ENCODE results near the gene STX1B. TPM values are rescaled to one million over a fixed set of nuclear protein-coding genes. Genes with fewer than 3 reads are reported as not detected.
A peak's percentile ranks its signal among the peaks of the same experiment; 100 is the strongest.

STX1B gene
- total RNA-seq, 1 donor from 2014 or later = 0.41 TPM

- DNase-seq (ENCODE audit: extremely low read depth, low read depth, low spot score) = no peak
Observed at GRCh38 chr16:30980434-30980833, 30.0 kb downstream of the STX1B start.

GRCh38 chr16:30980023-30980371 lies 30.4 kb downstream of the STX1B start:
- DNase-seq (ENCODE audit: extremely low read depth, low read depth, low spot score) = no peak

GRCh38 chr16:30979170-30980022 lies 31.0 kb downstream of the STX1B start:
- no peak for DNase-seq (ENCODE audit: extremely low read depth, low read depth, low spot score)

- DNase-seq (ENCODE audit: extremely low read depth, low read depth, low spot score) = no peak
Observed at GRCh38 chr16:30977502-30977901, 32.9 kb downstream of the STX1B start.

GRCh38 chr16:30976486-30976885 lies 34.0 kb downstream of the STX1B start:
- DNase-seq (ENCODE audit: extremely low read depth, low read depth, low spot score) = no peak

GRCh38 chr16:30974348-30974747 lies 36.1 kb downstream of the STX1B start:
- DNase-seq (ENCODE audit: extremely low read depth, low read depth, low spot score) = no peak

- no peak for DNase-seq (ENCODE audit: extremely low read depth, low read depth, low spot score)
Observed at GRCh38 chr16:30972872-30973271, 37.6 kb downstream of the STX1B start.

GRCh38 chr16:30971298-30971697 lies 39.1 kb downstream of the STX1B start:
- no peak for DNase-seq (ENCODE audit: extremely low read depth, low read depth, low spot score)

GRCh38 chr16:30969246-30969842 lies 41.1 kb downstream of the STX1B start:
- no peak for DNase-seq (ENCODE audit: extremely low read depth, low read depth, low spot score)

- DNase-seq (ENCODE audit: extremely low read depth, low read depth, low spot score) = no peak
Observed at GRCh38 chr16:30967795-30968194, 42.6 kb downstream of the STX1B start.

GRCh38 chr16:30966033-30966619 lies 44.3 kb downstream of the STX1B start:
- no peak for DNase-seq (ENCODE audit: extremely low read depth, low read depth, low spot score)

GRCh38 chr16:30965436-30965835 lies 45.0 kb downstream of the STX1B start:
- no peak for DNase-seq (ENCODE audit: extremely low read depth, low read depth, low spot score)

GRCh38 chr16:30964574-30965226 lies 45.7 kb downstream of the STX1B start:
- DNase-seq (ENCODE audit: extremely low read depth, low read depth, low spot score) = no peak

- no peak for DNase-seq (ENCODE audit: extremely low read depth, low read depth, low spot score)
Observed at GRCh38 chr16:30963925-30964511, 46.4 kb downstream of the STX1B start.

GRCh38 chr16:30961384-30961783 lies 49.1 kb downstream of the STX1B start:
- DNase-seq (ENCODE audit: extremely low read depth, low read depth, low spot score) = no peak

- no peak for DNase-seq (ENCODE audit: extremely low read depth, low read depth, low spot score)
Observed at GRCh38 chr16:30958175-30959079, 52.0 kb downstream of the STX1B start.

GRCh38 chr16:30957456-30958174 lies 52.8 kb downstream of the STX1B start, which contains the start of gene SETD1A:
TSS of gene SETD1A (plus strand) at chr16:30957754. CDS start at chr16:30958732, 978 bp downstream.
- DNase-seq (ENCODE audit: extremely low read depth, low read depth, low spot score) = peak; percentile 64

GRCh38 chr16:30956601-30957455 lies 53.6 kb downstream of the STX1B start:
- DNase-seq (ENCODE audit: extremely low read depth, low read depth, low spot score) = peak; percentile 50

Measured in glomerular endothelial cell (primary cell).